GM19324 (cell line): Measurements from ENCODE around the gene FRK.
"Not testable (repeated sequence)": the region's sequence is repeated elsewhere in the genome, so short reads cannot be mapped to it uniquely, and the experiment has no call there.

Source experiments
- ATAC-seq: cut with Tn5 transposase; IDR thresholded peaks from one replicate; pipeline ENCODE4 v1.9.1; 2021; ENCODE audit warnings: mild to moderate bottlenecking, moderate library complexity; ENCODE audit not compliant: unreplicated experiment, low FRiP score

FRK gene

GRCh38 chr6:116078522-116078921 is 17.8 kb upstream of the FRK start:
- ATAC-seq = no peak

GRCh38 chr6:116074732-116075390 is 14.2 kb upstream of the FRK start:
- no peak for ATAC-seq

- no peak for ATAC-seq
Measured at GRCh38 chr6:116073765-116074440, 13.2 kb upstream of the FRK start.

- no peak for ATAC-seq
Measured at GRCh38 chr6:116072368-116072767, 11.7 kb upstream of the FRK start.

GRCh38 chr6:116070616-116071389 is 10.1 kb upstream of the FRK start:
- no peak for ATAC-seq

- ATAC-seq = no peak
Measured at GRCh38 chr6:116070101-116070500, 9.4 kb upstream of the FRK start.

GRCh38 chr6:116066789-116067188 is 6.1 kb upstream of the FRK start:
- ATAC-seq = no peak

- ATAC-seq = no peak
Measured at GRCh38 chr6:116064666-116065065, 4.0 kb upstream of the FRK start.

GRCh38 chr6:116062496-116062895 is 1.8 kb upstream of the FRK start:
- no peak for ATAC-seq

GRCh38 chr6:116059713-116060571 is 749 bp downstream of the FRK start:
- ATAC-seq = peak; percentile 70

- no peak for ATAC-seq
Measured at GRCh38 chr6:116057766-116058165, 2.9 kb downstream of the FRK start.

GRCh38 chr6:116055513-116055912 is 5.2 kb downstream of the FRK start:
- no peak for ATAC-seq

- no peak for ATAC-seq
Measured at GRCh38 chr6:116051244-116051643, 9.4 kb downstream of the FRK start.

GRCh38 chr6:116050737-116051136 is 10.0 kb downstream of the FRK start:
- no peak for ATAC-seq

- no peak for ATAC-seq
Measured at GRCh38 chr6:116049321-116049720, 11.4 kb downstream of the FRK start.

- peak; percentile 86 for ATAC-seq
Measured at GRCh38 chr6:116047173-116047933, 13.3 kb downstream of the FRK start.

GRCh38 chr6:116046737-116047136 is 14.0 kb downstream of the FRK start:
- ATAC-seq = no peak

- not testable (repeated sequence) for ATAC-seq
Measured at GRCh38 chr6:116046272-116046671, 14.4 kb downstream of the FRK start.

- no peak for ATAC-seq
Measured at GRCh38 chr6:116041934-116042333, 18.8 kb downstream of the FRK start.

- no peak for ATAC-seq
Measured at GRCh38 chr6:116040993-116041392, 19.7 kb downstream of the FRK start.
